IPS-18c (cell line): ENCODE data around the gene SRD5A2.
"Not testable (repeated sequence)": the region's sequence is repeated elsewhere in the genome, so short reads cannot be mapped to it uniquely, and the experiment has no call there.

Source experiments
- H3K4me3 ChIP-seq: 2 replicates; pipeline ENCODE4 v1.7.0; 2013; ENCODE audit warnings: low read depth, mild to moderate bottlenecking, low read length, moderate library complexity; ENCODE audit not compliant: insufficient read depth
- H3K9me3 ChIP-seq: one replicate; pipeline ENCODE4 v1.6.1; 2013; ENCODE audit warnings: mild to moderate bottlenecking, low read length, moderate library complexity; ENCODE audit not compliant: control insufficient read depth, insufficient read depth

Gene SRD5A2

GRCh38 chr2:31505111-31505510 lies 75.6 kb downstream of the SRD5A2 start:
- no peak overlapping the region for H3K4me3 ChIP-seq
- peaks cover 2% of the 10 kb centered on the region for H3K9me3 ChIP-seq

- Histone ChIP-seq H3K9me3 (peaks cover 2% of the 10 kb centered on the region), H3K4me3 (no peak overlapping the region)
Observed at GRCh38 chr2:31504311-31504710, 76.4 kb downstream of the SRD5A2 start.

GRCh38 chr2:31496451-31496874 lies 84.3 kb downstream of the SRD5A2 start:
- H3K9me3 ChIP-seq = not testable (repeated sequence)
- H3K4me3 ChIP-seq = peak overlapping the region; percentile 60

- H3K9me3 ChIP-seq, H3K4me3 ChIP-seq: not testable (repeated sequence)
Observed at GRCh38 chr2:31489339-31489738, 91.4 kb downstream of the SRD5A2 start.

GRCh38 chr2:31483246-31483645 lies 97.5 kb downstream of the SRD5A2 start:
- Histone ChIP-seq H3K4me3 (no peak overlapping the region), H3K9me3 (no peaks in the 10 kb centered on the region)

- no peaks in the 10 kb centered on the region for H3K9me3 ChIP-seq
- H3K4me3 ChIP-seq = no peak overlapping the region
Observed at GRCh38 chr2:31476511-31477180, 104.1 kb downstream of the SRD5A2 start.

GRCh38 chr2:31475692-31476091 lies 105.0 kb downstream of the SRD5A2 start:
- Histone ChIP-seq H3K9me3 (no peaks in the 10 kb centered on the region), H3K4me3 (no peak overlapping the region)

- Histone ChIP-seq H3K4me3 (no peak overlapping the region), H3K9me3 (no peaks in the 10 kb centered on the region)
Observed at GRCh38 chr2:31474296-31474695, 106.4 kb downstream of the SRD5A2 start.
